ENCODE measurements around the gene LTBP2.

LTBP2 gene

GRCh38 chr14:74611650-74612349, at the start of gene LTBP2:
LTBP2 (minus strand) TSS chr14:74612237; CDS start chr14:74611944, 293 bp downstream.
- no peak for DNase-seq (ENCODE audit: low read depth, low spot score)

- DNase-seq (ENCODE audit: low read depth, low spot score): no peak
Observed at GRCh38 chr14:74660863-74661262, 48.8 kb upstream of the LTBP2 start.

GRCh38 chr14:74660167-74660566, 48.1 kb upstream of the LTBP2 start:
- no peak for DNase-seq (ENCODE audit: low read depth, low spot score)

GRCh38 chr14:74658535-74659131, 46.6 kb upstream of the LTBP2 start:
- no peak for DNase-seq (ENCODE audit: low read depth, low spot score)

GRCh38 chr14:74656964-74657363, 44.9 kb upstream of the LTBP2 start:
- DNase-seq (ENCODE audit: low read depth, low spot score): no peak

- no peak for DNase-seq (ENCODE audit: low read depth, low spot score)
Observed at GRCh38 chr14:74655599-74656395, 43.8 kb upstream of the LTBP2 start.

GRCh38 chr14:74654931-74655330, 42.9 kb upstream of the LTBP2 start:
- DNase-seq (ENCODE audit: low read depth, low spot score): no peak

- no peak for DNase-seq (ENCODE audit: low read depth, low spot score)
Observed at GRCh38 chr14:74653386-74654138, 41.5 kb upstream of the LTBP2 start.

- DNase-seq (ENCODE audit: low read depth, low spot score): no peak
Observed at GRCh38 chr14:74652541-74652940, 40.5 kb upstream of the LTBP2 start.

GRCh38 chr14:74650927-74651686, 39.1 kb upstream of the LTBP2 start:
- no peak for DNase-seq (ENCODE audit: low read depth, low spot score)

GRCh38 chr14:74649673-74650072, 37.6 kb upstream of the LTBP2 start:
- DNase-seq (ENCODE audit: low read depth, low spot score): no peak

GRCh38 chr14:74649167-74649566, 37.1 kb upstream of the LTBP2 start:
- DNase-seq (ENCODE audit: low read depth, low spot score): no peak

GRCh38 chr14:74648601-74649000, 36.6 kb upstream of the LTBP2 start:
- no peak for DNase-seq (ENCODE audit: low read depth, low spot score)

- DNase-seq (ENCODE audit: low read depth, low spot score): no peak
Observed at GRCh38 chr14:74647678-74648461, 35.8 kb upstream of the LTBP2 start.

GRCh38 chr14:74647061-74647677, 35.1 kb upstream of the LTBP2 start:
- no peak for DNase-seq (ENCODE audit: low read depth, low spot score)

GRCh38 chr14:74645756-74646470, 33.9 kb upstream of the LTBP2 start:
- no peak for DNase-seq (ENCODE audit: low read depth, low spot score)

GRCh38 chr14:74645244-74645643, 33.2 kb upstream of the LTBP2 start:
- DNase-seq (ENCODE audit: low read depth, low spot score): no peak

GRCh38 chr14:74641601-74642391, 29.8 kb upstream of the LTBP2 start:
- no peak for DNase-seq (ENCODE audit: low read depth, low spot score)

Data from activated naive CD8-positive, alpha-beta T cell treated with anti-CD3 and anti-CD28 coated beads, Interleukin-2, amount 50 U/mL, for 16 hours (primary cell).